GM21786 (cell line): ENCODE measurements around the gene KIAA2012.

Experiments
- ATAC-seq: cut with Tn5 transposase; IDR thresholded peaks from one replicate; pipeline ENCODE4 v1.9.1; 2021; ENCODE audit not compliant: unreplicated experiment

KIAA2012 gene

GRCh38 chr2:202072737-202073401 is at the start of gene KIAA2012:
KIAA2012 (plus strand) TSS chr2:202073255; CDS start chr2:202073628, 373 bp downstream.
- no peak for ATAC-seq

DNA sequence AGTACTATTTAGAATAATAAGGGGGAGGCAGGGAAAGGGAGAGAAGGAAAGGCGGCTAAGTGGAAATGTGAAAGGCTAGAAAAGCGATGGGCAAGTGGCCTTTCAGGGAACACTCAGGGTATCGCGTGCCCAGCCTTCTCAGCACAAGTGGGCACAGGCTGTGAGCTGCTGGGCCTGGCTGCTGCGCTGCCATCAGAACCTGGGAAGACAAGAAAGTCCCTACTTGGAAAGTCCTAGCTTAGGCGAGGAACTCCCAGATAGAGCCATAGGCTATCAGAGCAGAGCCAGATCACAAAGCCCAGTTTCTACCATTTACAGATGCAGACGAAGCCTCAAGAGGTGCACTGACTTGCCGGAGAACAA is 49.2 kb upstream of the KIAA2012 start:
- ATAC-seq = no peak

- ATAC-seq = no peak
Observed at GRCh38 chr2:202024871-202025270, 48.2 kb upstream of the KIAA2012 start.

DNA sequence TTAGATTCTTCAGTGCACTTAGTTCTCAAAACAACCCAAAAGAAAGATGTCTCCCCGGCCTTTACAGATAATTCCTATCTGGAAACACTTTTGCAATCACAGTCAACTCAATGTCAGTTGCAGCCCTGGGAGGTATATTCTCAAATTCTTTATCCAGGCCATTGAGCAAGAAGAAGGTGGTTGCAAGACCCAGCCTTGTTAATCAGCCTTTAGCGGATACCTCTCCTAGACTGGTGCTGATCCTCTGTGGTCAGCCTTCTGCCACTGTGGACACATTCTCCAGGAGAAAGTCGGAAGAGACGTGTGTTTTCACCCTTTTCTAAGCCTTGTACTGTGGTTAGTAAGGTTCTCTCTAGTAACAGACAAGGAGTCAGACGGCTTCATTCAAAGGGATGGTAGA is 47.2 kb upstream of the KIAA2012 start:
- no peak for ATAC-seq

DNA sequence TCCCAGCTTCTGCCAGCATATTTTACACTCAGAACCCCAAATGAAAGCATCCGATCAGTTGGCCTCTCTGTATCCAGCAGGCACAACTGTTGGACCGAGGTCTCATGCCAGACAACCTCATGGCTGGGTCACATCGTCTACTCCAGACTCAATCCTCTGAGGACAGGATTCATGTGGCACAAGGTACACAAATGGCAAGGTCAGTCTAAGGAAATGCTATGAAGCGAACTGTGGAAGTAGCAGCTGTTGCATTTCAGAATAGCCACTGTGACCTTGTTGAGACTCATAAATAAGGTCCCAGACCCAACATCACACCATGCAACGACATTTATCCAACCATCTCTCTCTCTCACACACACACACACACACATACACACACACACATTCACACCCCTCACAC is 46.5 kb upstream of the KIAA2012 start:
- ATAC-seq = no peak

GRCh38 chr2:202030691-202031090 is 42.4 kb upstream of the KIAA2012 start:
- ATAC-seq = no peak

- no peak for ATAC-seq
Observed at GRCh38 chr2:202031246-202031951, 41.7 kb upstream of the KIAA2012 start.

- peak; percentile 11 for ATAC-seq
Observed at GRCh38 chr2:202032846-202033316, 40.2 kb upstream of the KIAA2012 start.

DNA sequence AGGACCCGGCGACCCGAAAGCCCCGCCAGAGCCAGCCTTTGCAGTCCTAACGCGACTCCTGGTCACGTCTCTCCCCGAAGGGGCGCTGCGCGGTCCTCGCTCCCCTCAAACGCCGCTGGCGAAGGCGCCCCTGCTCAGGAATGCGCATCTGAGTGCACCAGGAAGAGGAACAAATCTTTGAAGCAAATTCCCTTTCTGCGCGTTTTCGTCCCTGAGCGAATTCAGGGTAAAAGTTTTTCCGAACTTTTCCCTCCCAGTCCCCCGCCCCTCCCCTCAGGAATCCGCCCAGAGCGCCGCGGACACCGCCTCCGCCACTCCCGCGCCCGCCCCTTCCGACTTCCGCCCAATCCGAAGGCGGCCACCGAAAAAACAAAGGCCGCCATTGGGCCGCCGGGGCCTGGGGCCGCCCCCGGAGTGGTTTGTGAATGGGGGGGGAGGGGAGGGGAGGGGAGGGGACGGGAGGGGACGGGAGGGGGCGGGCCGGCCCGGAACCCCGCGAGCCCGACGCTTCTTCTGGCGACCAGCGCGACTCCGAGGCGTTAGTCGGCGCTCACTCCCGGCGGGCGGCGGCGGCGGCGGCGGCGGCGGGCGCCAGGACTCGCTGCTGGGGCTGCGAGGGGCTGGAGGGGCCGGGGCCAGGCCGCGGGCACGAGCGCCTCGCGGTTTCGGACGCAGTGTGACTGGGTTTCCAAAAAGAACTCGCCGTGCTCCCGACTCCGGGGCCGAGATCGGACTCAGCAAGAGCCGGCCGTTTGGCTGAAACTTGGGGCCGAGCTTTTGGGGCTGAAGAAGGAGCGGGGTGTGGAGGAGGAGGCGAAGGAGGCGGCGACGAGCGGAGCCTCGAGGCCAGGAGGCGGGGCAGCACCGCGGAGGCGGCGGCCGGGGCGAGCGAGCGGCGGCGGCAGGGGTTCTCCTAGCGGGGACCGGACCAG is 39.5 kb upstream of the KIAA2012 start, which contains the start of gene FZD7:
TSS of gene FZD7 (plus strand) at position 539 of the 932 bp plus-strand sequence. CDS start 793 bp downstream, outside the sequence.
- peak; percentile 79 for ATAC-seq

- ATAC-seq = peak; percentile 16
Observed at GRCh38 chr2:202034249-202035088, 38.6 kb upstream of the KIAA2012 start.

GRCh38 chr2:202035089-202035940 is 37.7 kb upstream of the KIAA2012 start:
- no peak for ATAC-seq

GRCh38 chr2:202035941-202036372 is 37.1 kb upstream of the KIAA2012 start:
- ATAC-seq = no peak

GRCh38 chr2:202036601-202037037 is 36.4 kb upstream of the KIAA2012 start:
- no peak for ATAC-seq

- ATAC-seq = no peak
Observed at GRCh38 chr2:202037086-202037485, 36.0 kb upstream of the KIAA2012 start.

- no peak for ATAC-seq
Observed at GRCh38 chr2:202038471-202039277, 34.4 kb upstream of the KIAA2012 start.

GRCh38 chr2:202039278-202040078 is 33.6 kb upstream of the KIAA2012 start:
- ATAC-seq = no peak

- no peak for ATAC-seq
Observed at GRCh38 chr2:202040079-202040844, 32.8 kb upstream of the KIAA2012 start.
